ENCODE results near the gene SSC5D.

Gene SSC5D

GRCh38 chr19:55541091-55541490 lies 52.9 kb downstream of the SSC5D start:
- no peak for ATAC-seq
- TF ChIP-seq CSDC2 (CRISPR knock-in tag; IDR thresholded peaks at IDR 0.05) = no peak
- no peak for TF ChIP-seq TCF4 (CRISPR knock-in tag; IDR thresholded peaks at IDR 0.05; ENCODE audit: borderline replicate concordance)
- TF ChIP-seq ZFP30 (CRISPR knock-in tag; IDR thresholded peaks at IDR 0.05) = no peak
- no peak for TF ChIP-seq OSR1 (CRISPR knock-in tag; IDR thresholded peaks at IDR 0.05)
- TF ChIP-seq ARNTL (CRISPR knock-in tag; IDR thresholded peaks at IDR 0.05; ENCODE audit: borderline replicate concordance, low read depth) = no peak
- no peak for TF ChIP-seq ISL1 (CRISPR knock-in tag; IDR thresholded peaks at IDR 0.05)
- no peak for TF ChIP-seq POU6F1 (CRISPR knock-in tag; IDR thresholded peaks at IDR 0.05; ENCODE audit: borderline replicate concordance, low read depth)
- no peak for TF ChIP-seq RARB (CRISPR knock-in tag; IDR thresholded peaks at IDR 0.05)
- TF ChIP-seq PATZ1 (CRISPR knock-in tag; IDR thresholded peaks at IDR 0.05; ENCODE audit: borderline replicate concordance) = no peak
- TF ChIP-seq ZNF565 (CRISPR knock-in tag; conservative IDR thresholded peaks at IDR 0.05; ENCODE audit: low read depth) = no peak
- TF ChIP-seq BACH2 (CRISPR knock-in tag; IDR thresholded peaks at IDR 0.05; ENCODE audit: borderline replicate concordance) = no peak
- TF ChIP-seq CREB5 (CRISPR knock-in tag; IDR thresholded peaks at IDR 0.05; ENCODE audit: low read depth) = no peak
- no peak for TF ChIP-seq SNAI2 (CRISPR knock-in tag; IDR thresholded peaks at IDR 0.05)
- no peak for TF ChIP-seq GLIS3 (CRISPR knock-in tag; IDR thresholded peaks at IDR 0.05)
- no peak for TF ChIP-seq PPARA (CRISPR knock-in tag; IDR thresholded peaks at IDR 0.05; ENCODE audit: borderline replicate concordance)
- no peak for TF ChIP-seq TSHZ2 (CRISPR knock-in tag; IDR thresholded peaks at IDR 0.05)
- TF ChIP-seq ZFP3 (CRISPR knock-in tag; IDR thresholded peaks at IDR 0.05) = no peak

GRCh38 chr19:55542292-55542855 lies 54.1 kb downstream of the SSC5D start:
- TF ChIP-seq ZC3H10 (CRISPR knock-in tag; IDR thresholded peaks at IDR 0.05) (no peak), ZFP3 (CRISPR knock-in tag; IDR thresholded peaks at IDR 0.05) (no peak), ZNF8 (CRISPR knock-in tag; IDR thresholded peaks at IDR 0.05) (no peak)
- ATAC-seq = no peak

GRCh38 chr19:55543567-55543966 lies 55.3 kb downstream of the SSC5D start:
- no peak for ATAC-seq
- TF ChIP-seq PATZ1 (CRISPR knock-in tag; IDR thresholded peaks at IDR 0.05; ENCODE audit: borderline replicate concordance) (no peak), TCF4 (CRISPR knock-in tag; IDR thresholded peaks at IDR 0.05; ENCODE audit: borderline replicate concordance) (no peak), CSRNP3 (CRISPR knock-in tag; IDR thresholded peaks at IDR 0.05) (no peak), TSHZ2 (CRISPR knock-in tag; IDR thresholded peaks at IDR 0.05) (no peak), ZNF70 (CRISPR knock-in tag; IDR thresholded peaks at IDR 0.05) (no peak), CSDC2 (CRISPR knock-in tag; IDR thresholded peaks at IDR 0.05) (no peak), SNAI2 (CRISPR knock-in tag; IDR thresholded peaks at IDR 0.05) (no peak), POU6F1 (CRISPR knock-in tag; IDR thresholded peaks at IDR 0.05; ENCODE audit: borderline replicate concordance, low read depth) (no peak), BACH2 (CRISPR knock-in tag; IDR thresholded peaks at IDR 0.05; ENCODE audit: borderline replicate concordance) (no peak), ZFP3 (CRISPR knock-in tag; IDR thresholded peaks at IDR 0.05) (no peak)

Measured in SK-N-SH treated with all-trans-retinoic acid at 6 μM for 48 hours (cell line).